Stimulated activated CD8-positive, alpha-beta memory T cell treated with anti-CD3 and anti-CD28 coated beads, Interleukin-15, amount 100 ng/mL, for 1 hour (primary cell): ENCODE results near the gene ACSF3.

ENCODE experiments used
- DNase-seq: peaks from one replicate; pipeline ENCODE4 v3.0.0-alpha.2; 2020; ENCODE audit warnings: low read depth

The ACSF3 gene

DNA sequence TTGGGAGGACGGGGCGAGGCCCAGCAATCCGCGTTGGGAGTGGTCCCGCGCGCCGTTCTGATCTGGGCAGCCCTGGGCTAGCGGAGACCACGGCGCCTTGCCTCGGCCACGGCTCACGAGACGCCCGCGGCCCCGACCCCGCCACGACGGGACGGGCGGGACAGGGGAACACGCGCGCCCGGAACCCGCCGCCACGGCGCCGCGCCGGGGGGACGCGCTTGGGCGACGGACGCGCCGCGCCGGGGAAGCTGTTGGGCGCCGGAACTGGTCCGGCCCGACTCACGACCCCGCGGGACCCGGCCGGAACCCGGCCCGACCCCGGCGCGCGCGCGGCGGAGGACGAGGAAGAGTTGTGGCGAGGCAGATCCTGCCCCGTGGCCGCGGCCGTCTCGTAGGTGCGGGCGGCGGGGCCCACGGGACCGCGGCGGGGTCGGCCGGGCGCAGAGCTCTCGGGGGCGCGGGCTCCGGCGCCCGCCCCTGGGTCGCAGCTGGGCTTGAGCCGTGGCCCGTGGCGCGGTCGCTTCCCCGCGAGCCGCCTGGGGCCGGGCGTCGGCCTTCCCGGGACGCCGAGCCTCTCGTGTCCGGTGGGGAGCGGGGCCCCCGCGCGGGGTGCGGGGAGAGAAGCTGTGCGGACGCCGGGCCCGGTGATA lies at the start of gene ACSF3:
Gene ACSF3, plus strand, starts transcription at position 251 of the 650 bp plus-strand sequence. CDS start 6,830 bp downstream, outside the sequence.
- DNase-seq = peak; percentile 19

DNA sequence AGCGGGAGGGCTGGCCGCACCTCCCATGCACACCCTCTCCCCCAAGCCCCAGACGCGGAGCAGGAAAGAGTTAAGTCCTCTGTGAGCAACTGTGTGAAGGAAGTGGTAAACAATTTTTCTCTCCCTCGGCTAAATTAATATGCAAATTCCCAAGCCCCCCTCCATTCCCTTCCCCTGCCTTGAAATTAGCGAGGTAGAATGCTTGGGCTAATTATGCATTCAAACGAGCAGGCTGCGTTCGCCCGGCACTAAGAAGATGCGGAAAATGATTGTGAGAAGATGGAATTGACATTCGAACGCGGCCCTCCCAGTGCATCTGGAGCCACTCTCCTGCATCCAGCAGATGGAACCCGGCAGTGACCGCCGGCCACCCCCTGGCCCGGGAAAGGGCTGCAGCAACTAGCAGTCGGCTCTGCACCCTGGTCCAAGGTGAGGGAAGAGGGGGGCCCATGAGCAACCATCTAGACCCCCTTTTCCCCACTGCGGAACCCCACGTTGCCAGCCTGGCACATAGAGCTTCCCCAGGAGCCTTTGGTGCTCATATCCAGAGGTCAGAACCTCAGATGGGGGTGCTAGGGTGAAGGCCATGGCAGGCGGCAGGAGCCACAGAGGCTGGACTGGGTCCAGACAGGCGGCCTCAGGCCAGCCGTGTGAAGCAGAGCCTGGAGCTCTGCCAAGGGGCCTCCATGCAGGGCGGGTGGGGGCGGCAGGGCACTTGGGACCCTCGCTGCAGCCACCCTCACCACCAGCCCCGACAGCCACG lies 49.1 kb upstream of the ACSF3 start:
- DNase-seq = no peak

DNA sequence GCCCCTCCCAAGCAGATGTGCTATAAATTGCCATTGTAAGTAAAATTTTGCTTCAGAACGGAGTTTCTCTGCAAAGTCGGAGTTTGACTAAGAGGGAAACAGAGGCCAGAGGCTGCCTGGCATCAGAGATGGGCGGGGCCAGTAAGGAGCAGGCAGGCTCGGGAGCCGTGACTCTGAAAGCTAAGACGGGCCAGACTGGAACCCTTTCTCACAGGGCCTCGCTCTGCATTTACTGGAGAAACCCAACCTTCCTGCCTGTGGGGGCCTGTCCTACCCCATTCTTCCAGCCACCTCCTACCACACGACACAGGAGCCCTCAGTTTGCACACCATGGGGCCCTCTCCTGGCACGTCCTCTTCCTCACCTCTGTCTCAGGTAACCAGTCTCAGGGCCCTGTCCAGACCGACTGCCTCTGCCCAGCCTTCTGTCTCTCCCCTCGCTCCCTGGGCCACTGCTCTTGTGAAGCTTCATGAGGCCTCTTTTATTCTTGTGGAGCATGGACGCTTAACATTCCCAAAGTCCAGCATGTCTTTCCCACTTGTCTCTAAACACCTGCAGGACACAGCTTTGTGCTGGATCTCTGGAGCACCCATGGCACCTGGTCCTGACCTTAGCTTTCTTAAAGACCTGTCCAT lies 48.4 kb upstream of the ACSF3 start:
- DNase-seq = no peak

DNA sequence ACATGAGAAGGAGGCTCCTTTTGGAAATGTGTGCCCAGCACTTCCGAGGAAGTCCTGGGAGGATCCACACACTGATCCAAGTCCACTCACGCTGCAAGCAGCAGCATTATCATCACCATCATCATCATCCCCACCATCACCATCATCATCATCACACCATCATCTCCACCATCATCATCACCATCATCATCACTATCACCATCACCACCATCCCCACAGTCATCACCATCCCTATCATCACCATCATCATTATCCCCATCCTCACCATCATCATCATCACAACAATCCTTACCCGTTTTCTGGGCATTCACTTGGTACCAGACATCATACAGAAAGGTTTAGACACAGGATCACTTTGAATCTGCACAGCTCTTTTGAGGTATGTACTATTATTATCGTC lies 47.8 kb upstream of the ACSF3 start:
- DNase-seq = no peak

DNA sequence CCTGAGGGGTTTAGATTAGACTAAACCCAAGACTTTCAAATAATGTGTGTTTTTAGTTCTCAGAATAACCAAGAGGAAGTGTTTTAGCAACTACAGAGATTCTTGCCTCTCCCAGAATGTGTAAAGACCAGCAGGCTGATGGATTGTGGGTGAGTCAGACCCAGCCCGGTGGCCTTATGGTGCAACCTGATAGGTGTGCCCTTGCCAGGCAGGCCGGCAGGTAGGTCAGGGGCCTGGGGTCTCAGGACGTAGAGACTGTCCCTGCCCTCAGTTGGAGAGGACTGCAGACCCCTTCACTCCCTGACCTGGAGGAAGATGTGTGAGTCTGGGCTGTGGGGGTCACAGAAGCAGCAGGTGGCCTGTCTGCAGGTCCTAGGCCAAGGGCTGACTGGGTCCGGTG lies 47.2 kb upstream of the ACSF3 start:
- DNase-seq = no peak

DNA sequence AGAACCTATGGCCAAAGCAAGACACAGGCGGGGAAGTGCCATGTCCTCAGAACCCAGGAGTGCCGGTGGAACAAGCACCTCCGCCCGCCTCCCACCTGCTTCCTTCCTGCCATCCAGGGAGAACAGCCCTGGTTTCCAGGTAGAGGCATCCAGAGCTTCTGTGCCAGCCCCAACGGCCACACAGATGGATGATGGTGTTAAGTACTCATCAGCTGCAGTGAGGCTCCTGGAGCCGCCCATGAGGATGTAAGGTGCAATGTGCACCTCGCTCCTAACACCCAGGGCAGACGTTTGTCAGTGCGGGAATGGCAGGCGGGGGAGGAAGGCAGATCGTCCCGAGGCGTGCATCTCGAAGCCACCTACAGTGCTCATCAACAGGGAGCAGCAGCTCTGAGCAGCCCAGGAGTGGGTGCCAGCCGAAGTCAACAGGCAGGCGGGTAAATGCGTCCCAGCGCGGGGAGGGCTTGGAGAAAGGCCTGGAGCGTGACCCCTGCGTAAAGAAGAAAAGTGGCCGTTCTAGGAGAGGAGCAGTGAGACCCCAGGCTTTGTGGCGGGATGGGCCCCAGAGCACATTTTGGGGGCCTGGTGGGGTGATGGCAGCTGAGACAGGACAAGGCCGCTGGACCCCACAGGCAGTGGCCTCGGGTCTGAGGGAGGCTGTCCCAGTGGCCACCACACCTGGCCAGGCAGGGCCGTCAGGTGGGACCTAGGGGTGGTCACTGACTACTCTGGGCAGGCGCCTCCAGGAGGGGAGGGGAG lies 46.1 kb upstream of the ACSF3 start:
- no peak for DNase-seq

DNA sequence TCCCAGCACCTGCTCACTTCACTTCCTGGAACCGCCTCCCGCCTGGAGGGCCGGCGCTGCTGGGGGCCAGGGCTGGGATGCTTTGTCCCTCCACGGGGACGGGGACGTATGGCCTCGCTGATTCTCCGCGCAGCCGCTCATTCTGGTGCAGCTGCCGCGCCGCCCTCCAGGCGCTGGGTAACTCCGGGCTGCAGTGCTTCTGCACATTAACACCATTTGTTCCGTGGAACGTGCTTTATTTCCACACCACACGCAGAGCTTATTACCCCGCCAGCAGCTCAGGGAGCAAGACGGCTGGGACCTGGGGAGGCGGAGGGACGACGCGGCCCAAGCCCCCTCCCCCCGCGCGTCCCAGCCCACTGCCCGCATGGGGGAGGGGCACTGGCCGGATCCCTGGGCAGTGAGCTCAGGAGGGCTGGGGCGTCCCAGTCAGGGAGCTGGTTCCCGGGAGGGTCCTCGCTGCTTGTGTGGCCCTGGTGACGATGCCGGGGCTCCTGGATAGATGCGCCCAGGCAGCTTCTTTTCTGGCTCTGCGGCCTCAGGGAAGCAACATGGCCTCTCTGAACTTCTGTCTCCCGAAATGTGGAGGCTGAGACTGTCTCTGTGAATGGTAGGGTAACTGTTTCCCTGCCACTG lies 45.4 kb upstream of the ACSF3 start:
- DNase-seq = no peak

DNA sequence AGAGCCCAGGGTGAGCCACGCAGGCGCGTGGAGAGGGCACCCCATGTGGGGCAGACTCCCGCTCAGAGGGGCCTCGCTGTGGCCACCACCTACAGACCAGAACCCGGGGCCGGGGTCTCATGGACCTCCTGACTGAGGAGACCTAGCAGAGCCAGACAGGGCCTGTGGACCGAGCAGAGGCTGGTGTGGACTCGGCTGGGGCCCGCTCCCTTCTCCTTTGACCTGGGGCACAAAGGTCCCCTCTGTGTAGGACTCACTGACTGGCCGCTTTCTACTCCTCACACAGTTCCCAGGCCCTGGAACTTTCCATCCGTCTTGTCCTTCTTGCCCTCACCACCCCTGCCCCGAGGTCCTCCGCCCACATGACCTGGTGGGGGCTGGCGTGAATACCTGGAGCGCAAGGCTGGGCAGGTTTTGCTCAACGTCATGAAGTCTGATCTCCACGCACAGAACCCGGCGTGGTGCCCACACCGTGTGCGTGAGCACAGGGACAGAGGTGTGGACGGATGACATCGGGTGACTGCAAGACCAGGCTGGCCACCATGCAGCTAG lies 44.7 kb upstream of the ACSF3 start:
- DNase-seq = no peak

DNA sequence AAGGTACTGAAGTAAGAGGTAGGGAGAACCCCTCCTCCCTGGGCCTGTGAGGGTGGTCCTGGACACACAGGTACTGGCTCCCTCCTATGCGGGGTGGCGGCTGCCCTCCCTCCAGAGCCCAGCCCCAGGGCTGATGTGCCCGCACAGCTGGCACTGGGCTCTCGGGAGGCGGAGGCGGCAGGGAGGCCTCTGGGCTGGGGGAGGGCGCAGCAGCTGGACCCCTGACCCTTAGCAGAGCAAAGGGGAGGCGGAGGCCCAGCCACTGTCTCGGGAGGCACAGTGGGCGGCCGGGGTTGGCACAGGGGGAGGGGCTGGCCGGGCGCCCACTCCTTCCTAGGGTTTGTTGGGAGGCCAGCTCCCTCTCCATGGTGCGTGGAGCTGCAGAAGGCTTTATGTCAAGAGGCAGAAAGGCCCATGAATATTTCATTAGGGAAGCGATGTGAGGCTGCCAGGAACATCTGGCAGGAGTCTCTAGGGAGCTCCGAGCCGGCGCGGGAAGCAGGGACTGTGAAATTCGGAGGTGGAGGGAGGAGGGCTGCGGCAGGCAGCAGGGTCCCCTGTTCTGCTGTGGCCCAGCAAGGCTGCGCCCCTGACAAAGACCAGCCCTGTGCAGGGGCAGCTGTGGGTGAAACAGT lies 44.1 kb upstream of the ACSF3 start:
- DNase-seq = no peak

DNA sequence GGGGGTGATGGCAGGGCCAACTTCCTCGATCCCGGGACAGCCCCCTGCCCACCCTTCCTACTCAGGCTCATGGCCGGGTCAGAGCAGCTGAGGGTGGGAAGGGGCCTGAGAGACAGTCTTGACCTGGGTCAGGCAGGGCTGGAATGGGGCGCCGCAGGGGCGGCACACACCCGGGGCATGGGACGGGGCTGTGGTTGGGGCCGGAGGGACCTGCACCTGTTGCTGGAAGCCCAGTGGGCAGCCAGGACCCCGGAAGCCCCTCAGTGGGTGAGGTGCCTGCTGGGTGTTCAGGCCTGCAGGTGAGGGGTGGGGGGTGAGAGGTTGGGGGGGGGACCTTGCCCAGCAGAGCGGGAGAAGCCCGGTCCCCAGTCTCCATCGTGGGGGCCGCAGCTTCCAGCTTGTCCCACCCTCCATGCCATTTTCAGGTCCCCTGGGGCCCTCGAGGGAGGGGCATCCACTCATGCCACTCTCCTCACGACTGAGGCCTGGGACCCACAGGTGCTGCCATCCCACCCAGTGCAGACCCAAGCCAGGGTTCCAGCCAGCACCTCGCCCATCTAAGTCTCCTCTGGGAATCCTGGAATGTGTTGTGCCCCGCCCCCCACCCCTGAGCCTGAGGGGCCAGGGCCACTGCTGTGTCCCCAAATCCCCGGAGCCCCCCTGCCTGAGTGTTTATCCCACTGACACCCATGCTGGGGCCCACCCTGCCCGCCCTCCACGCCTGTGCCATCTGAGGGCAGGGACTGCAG lies 43.4 kb upstream of the ACSF3 start:
- no peak for DNase-seq

DNA sequence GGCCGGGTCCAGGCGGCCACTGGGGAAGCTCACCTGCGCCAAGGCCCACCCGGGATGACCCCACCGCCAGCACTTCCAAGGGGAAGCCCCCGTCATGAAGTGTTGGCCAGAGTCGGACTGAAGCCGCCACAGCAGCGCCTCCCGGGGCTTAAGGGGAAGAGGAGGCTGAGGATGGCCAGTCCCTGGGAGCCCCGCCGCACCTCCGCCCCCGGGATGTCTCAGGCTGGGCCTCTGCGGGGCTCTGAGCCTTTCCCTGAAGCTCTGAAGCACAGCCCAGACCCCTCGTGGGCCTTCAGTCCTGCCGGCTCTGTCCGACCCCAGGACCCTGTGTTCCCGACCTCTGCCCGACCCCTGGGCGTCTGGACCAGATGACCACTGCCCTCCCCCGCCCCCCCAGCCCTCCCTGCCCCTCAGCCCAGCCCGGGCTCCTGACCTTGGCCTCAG lies 42.8 kb upstream of the ACSF3 start:
- DNase-seq = no peak

DNA sequence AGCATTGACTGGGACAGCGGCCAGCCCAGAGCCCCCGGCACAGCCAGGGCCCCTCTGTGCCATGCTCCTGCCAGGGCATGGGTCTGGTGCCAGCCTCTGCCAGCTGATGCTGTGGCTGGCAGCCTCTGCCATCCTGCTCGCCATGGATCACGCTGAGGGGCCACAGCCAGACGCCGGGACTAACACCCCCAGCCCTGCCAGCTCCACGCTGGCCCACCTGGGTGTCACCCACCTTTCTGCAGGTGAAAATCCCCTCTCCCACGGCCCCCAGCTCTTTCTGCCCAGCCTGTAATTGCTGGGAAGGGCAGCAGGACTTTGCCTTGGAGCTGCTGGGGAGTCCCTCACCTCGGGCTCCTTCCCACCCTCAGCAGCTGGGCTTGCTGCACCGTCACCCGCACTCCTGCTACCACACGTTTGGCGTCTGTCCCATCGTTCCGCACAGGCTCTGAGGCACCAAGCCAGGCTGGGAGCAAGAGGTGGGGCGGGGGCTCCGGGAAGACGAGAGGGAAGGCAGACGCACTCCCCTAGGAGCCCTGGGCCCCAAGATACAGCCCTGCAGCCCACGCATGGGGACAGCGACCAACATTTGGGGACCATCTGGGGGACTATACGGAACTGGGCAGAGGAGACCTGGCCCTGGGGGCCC lies 42.0 kb upstream of the ACSF3 start:
- DNase-seq = no peak

DNA sequence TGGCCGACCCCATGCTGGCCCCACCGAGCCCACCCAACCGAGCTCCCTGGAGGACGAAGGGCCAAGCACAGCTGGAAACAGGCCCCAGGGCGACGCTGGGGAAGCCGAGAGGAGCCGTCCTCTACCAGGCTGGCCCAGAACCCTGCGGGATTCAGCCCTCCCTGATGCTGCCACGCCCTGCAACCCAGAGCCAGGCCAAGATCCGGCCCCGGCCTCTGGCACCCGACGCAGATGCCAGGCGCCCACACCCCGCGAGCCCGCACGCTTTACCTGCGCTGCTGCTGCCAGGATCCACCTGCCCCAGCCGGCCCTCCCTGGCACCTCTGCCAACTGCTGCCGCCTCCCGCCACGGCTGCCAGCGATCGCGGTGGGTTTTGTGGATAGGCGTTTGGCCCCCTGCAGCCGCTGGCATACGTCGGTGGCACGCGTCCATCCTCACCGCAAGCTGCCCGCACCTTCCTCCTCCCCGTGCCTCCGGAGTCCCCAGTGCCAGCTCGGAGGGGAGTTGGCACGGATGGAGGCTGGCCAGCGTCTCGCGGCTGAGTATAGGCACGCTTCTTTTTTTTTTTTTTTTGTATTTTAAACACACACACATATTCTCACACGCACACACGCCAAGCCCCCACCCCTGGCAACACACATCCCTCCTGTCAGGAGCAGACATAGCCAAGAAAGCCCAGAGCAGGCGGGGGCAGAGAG lies 41.3 kb upstream of the ACSF3 start:
- DNase-seq = no peak

DNA sequence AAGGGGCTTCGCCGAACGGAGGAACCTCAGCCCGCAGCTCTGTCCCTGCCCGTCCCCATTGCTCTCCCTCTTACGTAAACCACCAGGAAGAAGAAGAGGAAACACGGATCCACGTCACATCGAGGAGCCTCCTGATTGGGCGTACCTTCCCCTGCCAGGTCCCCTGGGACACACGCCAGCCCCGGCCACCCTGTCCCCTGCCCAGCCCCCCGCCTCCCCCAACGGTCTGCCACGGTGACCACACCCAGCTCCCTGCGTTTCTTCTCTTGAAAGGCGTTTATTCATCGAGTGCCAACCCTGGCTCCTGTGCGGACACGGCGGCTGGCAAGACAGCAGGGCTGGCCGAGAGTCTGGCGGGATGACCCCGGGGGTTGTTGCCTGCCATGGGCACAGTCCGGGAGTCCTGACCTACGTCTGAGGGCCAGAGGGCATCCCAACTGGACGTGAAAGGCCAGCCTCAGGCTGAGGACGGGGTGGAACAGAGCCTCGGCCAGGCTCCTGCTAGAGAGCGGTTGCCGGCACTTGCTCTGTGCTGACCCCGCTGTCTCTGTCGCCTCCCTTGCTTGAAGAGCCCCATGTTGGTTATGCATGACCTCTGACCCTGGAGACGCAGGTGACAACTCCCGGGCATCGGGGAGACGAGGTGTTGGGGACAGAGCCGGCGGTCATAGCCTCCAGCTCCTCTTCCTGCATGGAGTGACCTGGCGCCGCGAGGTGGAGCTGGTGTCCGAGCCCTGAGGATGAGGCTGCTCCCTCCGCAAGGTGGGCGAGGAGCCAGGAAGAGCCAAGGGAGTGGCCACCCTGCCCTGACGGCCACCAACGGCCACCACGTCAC lies 40.5 kb upstream of the ACSF3 start:
- no peak for DNase-seq

DNA sequence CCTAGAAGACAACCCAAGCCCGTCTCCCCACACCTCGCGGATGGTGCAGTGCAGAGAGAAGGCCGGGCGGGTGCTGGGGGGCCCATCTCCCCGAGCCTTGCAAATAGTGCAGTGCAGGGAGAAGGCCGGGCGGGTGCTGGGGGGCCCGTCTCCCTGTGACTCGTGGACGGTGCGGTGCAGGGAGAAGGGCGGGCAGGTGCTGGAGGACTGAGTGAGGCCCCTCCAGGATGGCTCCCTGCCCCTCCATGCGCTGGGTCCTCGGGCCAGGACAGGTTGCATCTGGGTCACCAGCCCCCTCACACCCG lies 40.0 kb upstream of the ACSF3 start:
- no peak for DNase-seq

DNA sequence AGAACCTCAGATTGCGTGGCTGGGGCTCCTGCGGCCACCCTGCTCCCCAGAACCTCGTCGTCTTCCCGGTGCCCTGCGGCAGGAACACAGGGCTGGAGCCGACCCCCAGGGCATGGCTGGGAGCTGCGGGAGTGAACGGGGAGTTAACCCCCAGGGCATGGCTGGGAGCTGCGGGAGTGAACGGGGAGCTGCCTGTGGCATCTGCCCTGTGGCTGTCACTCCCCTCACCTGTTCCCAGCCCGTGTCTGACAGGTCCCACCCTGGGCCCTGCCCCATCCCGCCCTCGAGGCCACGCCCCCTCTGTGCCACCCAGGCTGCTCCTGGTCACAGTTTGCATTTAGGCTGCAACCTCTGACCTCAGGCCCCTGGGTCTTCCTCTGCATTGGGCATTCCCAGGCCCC lies 39.4 kb upstream of the ACSF3 start:
- no peak for DNase-seq

DNA sequence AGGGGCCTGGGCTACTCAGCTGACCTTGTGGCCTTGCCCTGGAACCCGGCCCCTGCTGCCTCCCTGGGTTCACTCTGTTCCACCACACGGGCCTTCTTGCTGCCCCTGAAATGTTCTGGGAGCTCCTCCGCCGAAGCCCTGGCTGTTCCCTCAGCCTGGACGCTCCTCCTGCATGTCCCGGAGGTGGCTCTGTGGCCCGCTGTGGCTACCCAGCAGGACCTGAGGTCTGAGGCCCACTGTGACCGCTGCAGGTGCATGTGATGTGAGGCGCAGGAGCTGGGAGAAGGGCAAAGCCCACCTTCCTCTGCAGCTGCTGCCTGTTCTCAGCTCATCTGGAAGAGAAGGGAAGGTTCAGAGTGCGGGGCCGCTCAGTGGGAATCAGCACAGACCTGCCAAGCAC lies 38.9 kb upstream of the ACSF3 start:
- no peak for DNase-seq

DNA sequence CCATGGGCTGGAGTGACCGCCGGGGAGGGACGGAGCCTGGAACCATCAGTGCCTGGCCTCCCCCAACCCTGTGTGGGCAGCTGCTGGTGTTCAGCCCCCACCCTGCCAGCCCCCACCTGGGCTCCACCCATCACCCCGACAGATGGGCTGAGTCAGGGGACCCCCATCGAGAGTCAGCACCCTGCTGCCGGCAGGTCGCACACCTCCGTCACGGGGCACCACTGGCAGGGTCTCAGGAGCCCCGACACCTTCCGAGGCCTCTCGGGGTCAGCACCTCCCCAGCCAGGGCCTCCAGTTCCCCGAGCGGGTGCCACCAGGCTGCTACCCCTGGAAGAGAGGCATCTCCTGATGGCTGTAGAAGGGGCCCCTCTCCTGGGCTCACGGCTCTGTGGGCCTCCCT lies 38.3 kb upstream of the ACSF3 start:
- DNase-seq = no peak
